ENCODE data around the gene CPTP.

CPTP gene

DNA sequence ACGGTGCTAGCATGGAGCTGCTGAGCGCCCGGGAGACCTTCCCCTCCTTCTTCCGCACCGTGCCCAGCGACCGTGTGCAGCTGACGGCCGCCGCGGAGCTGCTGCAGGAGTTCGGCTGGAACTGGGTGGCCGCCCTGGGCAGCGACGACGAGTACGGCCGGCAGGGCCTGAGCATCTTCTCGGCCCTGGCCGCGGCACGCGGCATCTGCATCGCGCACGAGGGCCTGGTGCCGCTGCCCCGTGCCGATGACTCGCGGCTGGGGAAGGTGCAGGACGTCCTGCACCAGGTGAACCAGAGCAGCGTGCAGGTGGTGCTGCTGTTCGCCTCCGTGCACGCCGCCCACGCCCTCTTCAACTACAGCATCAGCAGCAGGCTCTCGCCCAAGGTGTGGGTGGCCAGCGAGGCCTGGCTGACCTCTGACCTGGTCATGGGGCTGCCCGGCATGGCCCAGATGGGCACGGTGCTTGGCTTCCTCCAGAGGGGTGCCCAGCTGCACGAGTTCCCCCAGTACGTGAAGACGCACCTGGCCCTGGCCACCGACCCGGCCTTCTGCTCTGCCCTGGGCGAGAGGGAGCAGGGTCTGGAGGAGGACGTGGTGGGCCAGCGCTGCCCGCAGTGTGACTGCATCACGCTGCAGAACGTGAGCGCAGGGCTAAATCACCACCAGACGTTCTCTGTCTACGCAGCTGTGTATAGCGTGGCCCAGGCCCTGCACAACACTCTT is 7.6 kb downstream of the CPTP start:
- Histone ChIP-seq H3K36me3 (ENCODE audit: insufficient read depth, low read length) (no peaks in the 10 kb centered on the region), H4K20me1 (ENCODE audit: insufficient read depth, low read length, poor library complexity, severe bottlenecking) (no peaks in the 10 kb centered on the region), H3K4me1 (ENCODE audit: insufficient read depth, low read length, poor library complexity, severe bottlenecking) (no peaks in the 10 kb centered on the region), H3K27me3 (ENCODE audit: insufficient read depth, low read length, poor library complexity, severe bottlenecking) (no peaks in the 10 kb centered on the region), H3K9me3 (ENCODE audit: insufficient read depth, low read depth, low read length) (no peaks in the 10 kb centered on the region), H2AFZ (ENCODE audit: low read length) (no peak overlapping the region), H3K9me2 (replicated peaks; ENCODE audit: low read depth, low read length) (no peaks in the 10 kb centered on the region), H3F3A (ENCODE audit: low read depth) (no peaks in the 10 kb centered on the region), H3K4me3 (ENCODE audit: low read length, poor library complexity, severe bottlenecking) (no peak overlapping the region), H3K79me2 (ENCODE audit: insufficient read depth, low read length) (no peaks in the 10 kb centered on the region), H3K9ac (ENCODE audit: low read depth, low read length, poor library complexity, severe bottlenecking) (no peak overlapping the region), H3K4me2 (ENCODE audit: low read depth, low read length, poor library complexity, severe bottlenecking) (no peak overlapping the region)
- TF ChIP-seq CTCF (conservative IDR thresholded peaks at IDR 0.05; ENCODE audit: low read length), result no peak
- no peak for TF ChIP-seq EZH2phosphoT487 (IDR thresholded peaks at IDR 0.05; ENCODE audit: borderline replicate concordance)

DNA sequence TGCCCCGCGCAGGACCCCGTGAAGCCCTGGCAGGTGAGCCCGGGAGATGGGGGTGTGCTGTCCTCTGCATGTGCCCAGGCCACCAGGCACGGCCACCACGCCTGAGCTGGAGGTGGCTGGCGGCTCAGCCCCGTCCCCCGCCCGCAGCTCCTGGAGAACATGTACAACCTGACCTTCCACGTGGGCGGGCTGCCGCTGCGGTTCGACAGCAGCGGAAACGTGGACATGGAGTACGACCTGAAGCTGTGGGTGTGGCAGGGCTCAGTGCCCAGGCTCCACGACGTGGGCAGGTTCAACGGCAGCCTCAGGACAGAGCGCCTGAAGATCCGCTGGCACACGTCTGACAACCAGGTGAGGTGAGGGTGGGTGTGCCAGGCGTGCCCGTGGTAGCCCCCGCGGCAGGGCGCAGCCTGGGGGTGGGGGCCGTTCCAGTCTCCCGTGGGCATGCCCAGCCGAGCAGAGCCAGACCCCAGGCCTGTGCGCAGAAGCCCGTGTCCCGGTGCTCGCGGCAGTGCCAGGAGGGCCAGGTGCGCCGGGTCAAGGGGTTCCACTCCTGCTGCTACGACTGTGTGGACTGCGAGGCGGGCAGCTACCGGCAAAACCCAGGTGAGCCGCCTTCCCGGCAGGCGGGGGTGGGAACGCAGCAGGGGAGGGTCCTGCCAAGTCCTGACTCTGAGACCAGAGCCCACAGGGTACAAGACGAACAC is 8.3 kb downstream of the CPTP start:
- TF ChIP-seq CTCF (conservative IDR thresholded peaks at IDR 0.05; ENCODE audit: low read length) (no peak), EZH2phosphoT487 (IDR thresholded peaks at IDR 0.05; ENCODE audit: borderline replicate concordance) (no peak)
- H2AFZ ChIP-seq (ENCODE audit: low read length), result no peak overlapping the region
- H3K9ac ChIP-seq (ENCODE audit: low read depth, low read length, poor library complexity, severe bottlenecking), result no peak overlapping the region
- H3K4me3 ChIP-seq (ENCODE audit: low read length, poor library complexity, severe bottlenecking), result no peak overlapping the region
- H3K9me2 ChIP-seq (replicated peaks; ENCODE audit: low read depth, low read length), result no peaks in the 10 kb centered on the region
- no peaks in the 10 kb centered on the region for H3K4me1 ChIP-seq (ENCODE audit: insufficient read depth, low read length, poor library complexity, severe bottlenecking)
- H3K79me2 ChIP-seq (ENCODE audit: insufficient read depth, low read length), result no peaks in the 10 kb centered on the region
- H3K36me3 ChIP-seq (ENCODE audit: insufficient read depth, low read length), result no peaks in the 10 kb centered on the region
- no peaks in the 10 kb centered on the region for H4K20me1 ChIP-seq (ENCODE audit: insufficient read depth, low read length, poor library complexity, severe bottlenecking)
- no peaks in the 10 kb centered on the region for H3F3A ChIP-seq (ENCODE audit: low read depth)
- no peak overlapping the region for H3K4me2 ChIP-seq (ENCODE audit: low read depth, low read length, poor library complexity, severe bottlenecking)
- H3K9me3 ChIP-seq (ENCODE audit: insufficient read depth, low read depth, low read length), result no peaks in the 10 kb centered on the region
- no peaks in the 10 kb centered on the region for H3K27me3 ChIP-seq (ENCODE audit: insufficient read depth, low read length, poor library complexity, severe bottlenecking)

DNA sequence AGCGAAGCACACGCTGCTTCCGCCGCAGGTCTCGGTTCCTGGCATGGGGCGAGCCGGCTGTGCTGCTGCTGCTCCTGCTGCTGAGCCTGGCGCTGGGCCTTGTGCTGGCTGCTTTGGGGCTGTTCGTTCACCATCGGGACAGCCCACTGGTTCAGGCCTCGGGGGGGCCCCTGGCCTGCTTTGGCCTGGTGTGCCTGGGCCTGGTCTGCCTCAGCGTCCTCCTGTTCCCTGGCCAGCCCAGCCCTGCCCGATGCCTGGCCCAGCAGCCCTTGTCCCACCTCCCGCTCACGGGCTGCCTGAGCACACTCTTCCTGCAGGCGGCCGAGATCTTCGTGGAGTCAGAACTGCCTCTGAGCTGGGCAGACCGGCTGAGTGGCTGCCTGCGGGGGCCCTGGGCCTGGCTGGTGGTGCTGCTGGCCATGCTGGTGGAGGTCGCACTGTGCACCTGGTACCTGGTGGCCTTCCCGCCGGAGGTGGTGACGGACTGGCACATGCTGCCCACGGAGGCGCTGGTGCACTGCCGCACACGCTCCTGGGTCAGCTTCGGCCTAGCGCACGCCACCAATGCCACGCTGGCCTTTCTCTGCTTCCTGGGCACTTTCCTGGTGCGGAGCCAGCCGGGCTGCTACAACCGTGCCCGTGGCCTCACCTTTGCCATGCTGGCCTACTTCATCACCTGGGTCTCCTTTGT is 9.1 kb downstream of the CPTP start:
- Histone ChIP-seq H3K9ac (ENCODE audit: low read depth, low read length, poor library complexity, severe bottlenecking) (no peak overlapping the region), H3K9me3 (ENCODE audit: insufficient read depth, low read depth, low read length) (no peaks in the 10 kb centered on the region), H3K79me2 (ENCODE audit: insufficient read depth, low read length) (no peaks in the 10 kb centered on the region), H3K4me1 (ENCODE audit: insufficient read depth, low read length, poor library complexity, severe bottlenecking) (no peaks in the 10 kb centered on the region), H3K9me2 (replicated peaks; ENCODE audit: low read depth, low read length) (no peaks in the 10 kb centered on the region), H3K4me2 (ENCODE audit: low read depth, low read length, poor library complexity, severe bottlenecking) (no peak overlapping the region), H3K27me3 (ENCODE audit: insufficient read depth, low read length, poor library complexity, severe bottlenecking) (no peaks in the 10 kb centered on the region), H3K4me3 (ENCODE audit: low read length, poor library complexity, severe bottlenecking) (no peak overlapping the region), H4K20me1 (ENCODE audit: insufficient read depth, low read length, poor library complexity, severe bottlenecking) (no peaks in the 10 kb centered on the region), H3F3A (ENCODE audit: low read depth) (no peaks in the 10 kb centered on the region), H3K36me3 (ENCODE audit: insufficient read depth, low read length) (no peaks in the 10 kb centered on the region), H2AFZ (ENCODE audit: low read length) (no peak overlapping the region)
- TF ChIP-seq CTCF (conservative IDR thresholded peaks at IDR 0.05; ENCODE audit: low read length), result no peak
- TF ChIP-seq EZH2phosphoT487 (IDR thresholded peaks at IDR 0.05; ENCODE audit: borderline replicate concordance), result no peak
